Mammary epithelial cell (primary cell): ENCODE measurements around the gene SH2D4B.

Experiments used
- CTCF ChIP-seq, 2 donors: IDR thresholded peaks in 1 of 2; conservative IDR thresholded peaks in 1 of 2; 2 replicates each; pipeline ENCODE4 v1.5.1; 2011 to 2012; ENCODE audit warnings: inconsistent platforms in 2 of 2, low read length in 2 of 2, mild to moderate bottlenecking in 2 of 2, control low read depth in 1 of 2, low read depth in 1 of 2; ENCODE audit not compliant: insufficient read depth in 1 of 2; ENCODE audit errors: extremely low read depth in 1 of 2
- EZH2 ChIP-seq: IDR thresholded peaks from 2 replicates; pipeline ENCODE4 v1.6.1; 2012; ENCODE audit warnings: low read length, inconsistent platforms, borderline replicate concordance

- no peak for TF ChIP-seq EZH2
- TF ChIP-seq CTCF (conservative IDR thresholded peaks at IDR 0.05 in 1 of 2, IDR thresholded peaks at IDR 0.05 in 1 of 2; ENCODE audit: extremely low read depth in 1 of 2, insufficient read depth in 1 of 2, low read depth in 1 of 2, low read length in 2 of 2) = no peak
Measured at GRCh38 chr10:80515941-80516340, 21.8 kb upstream of the SH2D4B start.
